ENCODE results near the gene NUDT15.
A peak's percentile ranks its signal among the peaks of the same experiment; 100 is the strongest.

NUDT15 gene

GRCh38 chr13:48066310-48066989 lies 28.9 kb downstream of the NUDT15 start:
- no peak overlapping the region for H3K4me3 ChIP-seq (ENCODE audit: low read length)
- TF ChIP-seq ZNF274 (IDR thresholded peaks at IDR 0.05; ENCODE audit: low read depth, low read length): no peak

GRCh38 chr13:48068036-48068435 lies 30.5 kb downstream of the NUDT15 start:
- no peak overlapping the region for H3K4me3 ChIP-seq (ENCODE audit: low read length)
- no peak for TF ChIP-seq ZNF274 (IDR thresholded peaks at IDR 0.05; ENCODE audit: low read depth, low read length)

GRCh38 chr13:48068952-48069351 lies 31.4 kb downstream of the NUDT15 start:
- TF ChIP-seq ZNF274 (IDR thresholded peaks at IDR 0.05; ENCODE audit: low read depth, low read length): no peak
- no peak overlapping the region for H3K4me3 ChIP-seq (ENCODE audit: low read length)

- H3K4me3 ChIP-seq (ENCODE audit: low read length): no peak overlapping the region
- no peak for TF ChIP-seq ZNF274 (IDR thresholded peaks at IDR 0.05; ENCODE audit: low read depth, low read length)
These were observed 32.0 kb downstream of the NUDT15 start for GRCh38 chr13:48069573-48069972.

GRCh38 chr13:48070942-48071341 lies 33.4 kb downstream of the NUDT15 start:
- TF ChIP-seq ZNF274 (IDR thresholded peaks at IDR 0.05; ENCODE audit: low read depth, low read length): no peak
- no peak overlapping the region for H3K4me3 ChIP-seq (ENCODE audit: low read length)

GRCh38 chr13:48072304-48072703 lies 34.8 kb downstream of the NUDT15 start:
- TF ChIP-seq ZNF274 (IDR thresholded peaks at IDR 0.05; ENCODE audit: low read depth, low read length): no peak
- H3K4me3 ChIP-seq (ENCODE audit: low read length): no peak overlapping the region

GRCh38 chr13:48072787-48073186 lies 35.3 kb downstream of the NUDT15 start:
- no peak overlapping the region for H3K4me3 ChIP-seq (ENCODE audit: low read length)
- no peak for TF ChIP-seq ZNF274 (IDR thresholded peaks at IDR 0.05; ENCODE audit: low read depth, low read length)

GRCh38 chr13:48074006-48074405 lies 36.5 kb downstream of the NUDT15 start:
- no peak for TF ChIP-seq ZNF274 (IDR thresholded peaks at IDR 0.05; ENCODE audit: low read depth, low read length)

GRCh38 chr13:48078251-48078656 lies 40.7 kb downstream of the NUDT15 start:
- no peak for TF ChIP-seq ZNF274 (IDR thresholded peaks at IDR 0.05; ENCODE audit: low read depth, low read length)
- H3K4me3 ChIP-seq (ENCODE audit: low read length): no peak overlapping the region

More at GRCh38 chr13:48074006-48074405, 36.5 kb downstream of the NUDT15 start:
- H3K4me3 ChIP-seq (ENCODE audit: low read length): no peak overlapping the region

- no peak for TF ChIP-seq ZNF274 (IDR thresholded peaks at IDR 0.05; ENCODE audit: low read depth, low read length)
These were observed 44.2 kb downstream of the NUDT15 start for GRCh38 chr13:48081739-48082138.

GRCh38 chr13:48086272-48086671 lies 48.7 kb downstream of the NUDT15 start:
- no peak for TF ChIP-seq ZNF274 (IDR thresholded peaks at IDR 0.05; ENCODE audit: low read depth, low read length)
- H3K4me3 ChIP-seq (ENCODE audit: low read length): no peak overlapping the region

More at GRCh38 chr13:48081739-48082138, 44.2 kb downstream of the NUDT15 start:
- no peak overlapping the region for H3K4me3 ChIP-seq (ENCODE audit: low read length)

- H3K4me3 ChIP-seq (ENCODE audit: low read length): peak overlapping the region; percentile 87
- TF ChIP-seq ZNF274 (IDR thresholded peaks at IDR 0.05; ENCODE audit: low read depth, low read length): no peak
These were observed 56.1 kb downstream of the NUDT15 start for GRCh38 chr13:48093588-48093987.

- no peak for TF ChIP-seq ZNF274 (IDR thresholded peaks at IDR 0.05; ENCODE audit: low read depth, low read length)
- H3K4me3 ChIP-seq (ENCODE audit: low read length): peak overlapping the region; percentile 87
These were observed 56.9 kb downstream of the NUDT15 start for GRCh38 chr13:48094404-48094780.

- peak within 1 kb of the TSS; percentile 87 for H3K4me3 ChIP-seq (ENCODE audit: low read length)
- no peak for TF ChIP-seq ZNF274 (IDR thresholded peaks at IDR 0.05; ENCODE audit: low read depth, low read length)
These were observed 57.4 kb downstream of the NUDT15 start, which contains the start of gene MED4 for GRCh38 chr13:48094781-48095502. TSS of gene MED4 (minus strand) at chr13:48095104. CDS start at chr13:48095078, 26 bp downstream.

- no peak overlapping the region for H3K4me3 ChIP-seq (ENCODE audit: low read length)
- TF ChIP-seq ZNF274 (IDR thresholded peaks at IDR 0.05; ENCODE audit: low read depth, low read length): no peak
These were observed 59.1 kb downstream of the NUDT15 start for GRCh38 chr13:48096670-48097069.
